OCI-LY1 (cell line): ENCODE data around the gene ZNF91.

ENCODE experiments used
- CTCF ChIP-seq: fragments of 200-600 bp; sonication (generic), shearing (Covaris generic); IDR thresholded peaks from 2 replicates; pipeline ENCODE4 v1.5.1; 2017; ENCODE audit warnings: mild to moderate bottlenecking, antibody characterized with exemption, low read length, moderate library complexity, mixed read lengths
- EZH2 ChIP-seq: fragments of 200-600 bp; sonication (generic), shearing (Covaris generic); IDR thresholded peaks from 2 replicates; pipeline ENCODE4 v1.8.0; 2017; ENCODE audit warnings: borderline replicate concordance, mixed run types, mild to moderate bottlenecking, antibody characterized with exemption, low read length, moderate library complexity, mixed read lengths

- TF ChIP-seq CTCF (no peak), EZH2 (no peak)
Observed at GRCh38 chr19:23406091-23406490, 10.8 kb upstream of the ZNF91 start.
